Fibroblast of skin of scalp (primary cell): Measurements from ENCODE around the gene MISFA.
"Not testable (repeated sequence)": the region's sequence is repeated elsewhere in the genome, so short reads cannot be mapped to it uniquely, and the experiment has no call there.

ENCODE experiments used
- DNase-seq: peaks from one replicate; pipeline ENCODE4 v3.0.0-alpha.2; 2013

MISFA gene

GRCh38 chr11:18617688-18618341 is 18.2 kb downstream of the MISFA start:
- peak; percentile 38 for DNase-seq

GRCh38 chr11:18618342-18619025 is 18.9 kb downstream of the MISFA start:
- DNase-seq: peak; percentile 22

GRCh38 chr11:18623707-18624106 is 24.1 kb downstream of the MISFA start:
- DNase-seq: no peak

GRCh38 chr11:18624161-18624560 is 24.6 kb downstream of the MISFA start:
- no peak for DNase-seq

GRCh38 chr11:18632841-18633240 is 33.3 kb downstream of the MISFA start:
- DNase-seq: no peak

- peak; percentile 48 for DNase-seq
Observed at GRCh38 chr11:18633256-18634139, 33.9 kb downstream of the MISFA start.

GRCh38 chr11:18634140-18635032 is 34.8 kb downstream of the MISFA start, which contains the start of gene SPTY2D1:
TSS of gene SPTY2D1 (minus strand) at chr11:18634342. CDS start at chr11:18634257, 85 bp downstream.
- peak; percentile 100 for DNase-seq

GRCh38 chr11:18641677-18642076 is 42.1 kb downstream of the MISFA start:
- no peak for DNase-seq

- not testable (repeated sequence) for DNase-seq
Observed at GRCh38 chr11:18643034-18643433, 43.4 kb downstream of the MISFA start.

GRCh38 chr11:18650353-18650752 is 50.8 kb downstream of the MISFA start:
- no peak for DNase-seq

GRCh38 chr11:18650859-18651557 is 51.4 kb downstream of the MISFA start:
- peak; percentile 64 for DNase-seq
